ENCODE measurements around the gene RHEBL1.

DNA sequence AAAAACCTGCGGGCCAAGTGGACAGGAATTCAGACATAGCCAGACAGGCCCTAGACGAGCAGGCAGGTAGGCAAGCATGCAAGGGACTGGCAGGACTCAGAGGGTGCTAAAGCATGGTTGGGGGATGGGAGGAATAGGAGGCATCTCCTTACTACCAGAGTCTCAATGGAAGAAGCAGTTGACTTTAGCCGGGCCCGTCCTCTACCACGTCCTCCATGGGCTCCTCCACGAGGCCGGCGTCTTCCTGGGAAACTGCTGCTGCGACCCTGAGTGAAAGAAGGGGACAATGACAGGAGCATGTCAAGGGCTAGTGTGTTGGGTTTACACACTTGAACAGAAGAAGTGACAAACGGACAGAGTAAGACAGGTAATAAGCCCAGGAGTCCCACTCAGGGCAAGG, 20.8 kb downstream of the RHEBL1 start:
- TF ChIP-seq, protein P1, sequence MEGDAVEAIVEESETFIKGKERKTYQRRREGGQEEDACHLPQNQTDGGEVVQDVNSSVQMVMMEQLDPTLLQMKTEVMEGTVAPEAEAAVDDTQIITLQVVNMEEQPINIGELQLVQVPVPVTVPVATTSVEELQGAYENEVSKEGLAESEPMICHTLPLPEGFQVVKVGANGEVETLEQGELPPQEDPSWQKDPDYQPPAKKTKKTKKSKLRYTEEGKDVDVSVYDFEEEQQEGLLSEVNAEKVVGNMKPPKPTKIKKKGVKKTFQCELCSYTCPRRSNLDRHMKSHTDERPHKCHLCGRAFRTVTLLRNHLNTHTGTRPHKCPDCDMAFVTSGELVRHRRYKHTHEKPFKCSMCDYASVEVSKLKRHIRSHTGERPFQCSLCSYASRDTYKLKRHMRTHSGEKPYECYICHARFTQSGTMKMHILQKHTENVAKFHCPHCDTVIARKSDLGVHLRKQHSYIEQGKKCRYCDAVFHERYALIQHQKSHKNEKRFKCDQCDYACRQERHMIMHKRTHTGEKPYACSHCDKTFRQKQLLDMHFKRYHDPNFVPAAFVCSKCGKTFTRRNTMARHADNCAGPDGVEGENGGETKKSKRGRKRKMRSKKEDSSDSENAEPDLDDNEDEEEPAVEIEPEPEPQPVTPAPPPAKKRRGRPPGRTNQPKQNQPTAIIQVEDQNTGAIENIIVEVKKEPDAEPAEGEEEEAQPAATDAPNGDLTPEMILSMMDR (IDR thresholded peaks at IDR 0.05) = no peak
- TF ChIP-seq POLR2A (IDR thresholded peaks at IDR 0.05) = no peak

All from body of pancreas (tissue), 4 donors.